Smooth muscle cell of the brain vasculature (primary cell): ENCODE data around the gene PTK7.

Experiments used
- DNase-seq: peaks from one replicate; pipeline ENCODE4 v3.0.0-alpha.2; 2012; ENCODE audit warnings: low read depth, low spot score

The PTK7 gene

DNA sequence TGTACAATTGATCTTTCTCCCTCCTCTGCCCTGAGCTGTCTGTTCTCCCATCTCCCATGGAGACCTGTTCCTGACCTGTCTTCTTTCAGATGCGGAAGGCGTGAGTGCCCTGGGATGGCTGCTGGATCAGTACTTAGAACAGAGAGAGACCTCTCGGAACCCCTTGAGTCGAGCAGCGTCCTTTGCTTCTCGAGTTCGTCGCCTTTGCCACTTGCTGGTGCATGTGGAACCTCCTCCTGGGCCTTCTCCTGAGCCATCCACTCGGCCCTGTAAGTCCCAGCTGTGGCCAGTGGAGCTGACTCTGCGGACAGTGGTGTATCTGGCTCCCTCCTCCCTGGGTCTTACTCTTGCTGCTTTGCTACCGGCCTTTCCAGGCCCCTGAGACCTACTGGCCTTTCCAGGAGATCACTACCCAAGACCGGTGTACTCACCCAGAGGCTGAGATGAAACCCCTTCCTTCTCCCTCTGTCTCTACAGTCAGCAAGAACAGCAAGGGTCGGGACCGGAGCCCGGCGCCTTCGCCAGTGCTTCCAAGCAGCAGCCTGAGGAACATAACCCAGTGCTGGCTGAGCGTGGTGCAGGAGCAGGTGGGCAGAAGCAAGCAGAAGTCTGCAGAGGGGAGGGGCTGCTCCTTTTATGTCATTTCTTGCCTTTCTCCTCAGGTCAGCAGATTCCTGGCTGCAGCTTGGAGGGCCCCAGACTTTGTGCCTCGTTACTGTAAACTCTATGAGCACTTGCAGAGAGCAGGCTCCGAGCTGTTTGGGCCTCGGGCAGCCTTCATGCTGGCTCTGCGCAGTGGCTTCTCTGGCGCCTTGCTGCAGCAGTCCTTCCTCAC lies 128.4 kb downstream of the PTK7 start:
- DNase-seq, result no peak

DNA sequence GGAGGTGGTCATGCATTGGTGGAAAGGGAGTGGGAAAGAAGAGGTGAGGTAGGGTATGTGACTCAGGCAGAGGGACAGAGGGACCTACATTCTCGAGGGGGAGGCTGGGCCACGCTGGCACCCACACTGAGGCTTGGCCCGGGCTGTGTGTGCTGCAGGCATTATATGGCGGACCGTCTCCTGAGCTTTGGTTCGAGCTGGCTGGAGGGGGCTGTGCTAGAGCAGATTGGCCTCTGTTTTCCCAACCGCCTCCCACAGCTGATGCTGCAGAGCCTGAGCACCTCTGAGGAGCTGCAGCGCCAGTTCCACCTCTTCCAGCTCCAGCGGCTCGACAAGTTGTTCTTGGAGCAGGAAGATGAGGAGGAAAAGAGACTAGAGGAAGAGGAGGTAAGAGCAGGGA lies 129.7 kb downstream of the PTK7 start:
- DNase-seq, result no peak

- DNase-seq, result no peak
Measured at GRCh38 chr6:43207286-43207685, 131.2 kb downstream of the PTK7 start.
